ENCODE results near the gene MYO18B. TPM values are rescaled to one million over a fixed set of nuclear protein-coding genes. Genes with fewer than 3 reads are reported as not detected.

Gene MYO18B
- total and polyA plus RNA-seq, 2 of the 8 experiments (the other 6 are each of a cell fraction or from before 2014, with no cell fraction given), result 0.62 to 0.78 TPM

DNA sequence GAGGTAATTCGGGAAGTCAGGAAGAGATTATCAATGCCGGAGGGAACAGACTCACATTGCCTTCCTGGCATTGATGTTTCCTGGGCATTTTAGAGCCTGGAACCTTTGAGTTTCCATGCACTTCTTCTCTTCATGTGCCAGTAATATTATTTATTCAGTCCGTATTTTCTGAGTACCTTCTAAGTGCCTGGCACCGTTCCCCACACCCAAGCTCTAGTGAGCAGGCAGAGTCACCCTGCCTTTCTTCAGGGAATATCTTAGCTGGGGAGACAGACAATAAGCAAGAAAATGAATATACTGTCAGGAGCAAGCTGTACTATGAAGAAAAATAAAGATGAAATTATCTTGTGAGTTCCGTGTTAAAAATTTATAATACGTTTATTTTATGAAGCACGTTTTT lies 291.1 kb downstream of the MYO18B start:
- no peaks in the 10 kb centered on the region for H4K20me1 ChIP-seq (replicated peaks in 1 of 2; ENCODE audit: control insufficient read depth in 1 of 2, insufficient read depth in 2 of 2, low read length in 2 of 2)
- TF ChIP-seq TAF1 (IDR thresholded peaks at IDR 0.05; ENCODE audit: low read depth, low read length), result no peak
- TF ChIP-seq SP1 (IDR thresholded peaks at IDR 0.05; ENCODE audit: low read depth, low read length), result no peak

More for the DNA sequence above, 291.1 kb downstream of the MYO18B start:
- Histone ChIP-seq H2AK5ac (ENCODE audit: low read depth, low read length) (no peak overlapping the region), H2BK20ac (ENCODE audit: low read length) (no peak overlapping the region), H2BK120ac (replicated peaks; ENCODE audit: low read depth, low read length) (no peak overlapping the region), H3K36me3 (ENCODE audit: control insufficient read depth in 2 of 4, insufficient read depth in 4 of 4, low read length in 3 of 4) (no peaks in the 10 kb centered on the region; a peak in 1 of 8 replicates), H3K23ac (ENCODE audit: insufficient read length) (no peak overlapping the region), H3K79me2 (ENCODE audit: control insufficient read depth in 1 of 2, insufficient read depth in 2 of 2, low read length in 2 of 2) (no peaks in the 10 kb centered on the region), H2BK15ac (ENCODE audit: low read length) (no peak overlapping the region), H2BK5ac (ENCODE audit: low read depth, low read length) (no peak overlapping the region), H3K4me1 (replicated peaks in 1 of 4; ENCODE audit: control insufficient read depth in 3 of 4, insufficient read depth in 4 of 4, low read length in 3 of 4) (peaks cover 0 to 2% (median 0%) of the 10 kb centered on the region in 4 experiments; a peak in 1 of 7 replicates), H3K9ac (replicated peaks in 1 of 4; ENCODE audit: extremely low read depth in 1 of 4, low read depth in 3 of 4, low read length in 3 of 4) (no peak overlapping the region), H4K91ac (replicated peaks; ENCODE audit: insufficient read length, low read length) (no peak overlapping the region), H3K4me2 (ENCODE audit: insufficient read depth in 1 of 2, low read depth in 2 of 2, low read length in 2 of 2) (no peak overlapping the region), H3K4ac (replicated peaks; ENCODE audit: insufficient read length, low read depth, low read length) (no peak overlapping the region), H3K23me2 (ENCODE audit: low read depth, low read length) (no peaks in the 10 kb centered on the region), H3K18ac (ENCODE audit: extremely low read depth, low read length) (no peak overlapping the region), H3K27me3 (replicated peaks in 1 of 4; ENCODE audit: control insufficient read depth in 3 of 4, extremely low read depth in 1 of 4, insufficient read depth in 3 of 4, low read length in 3 of 4) (no peaks in the 10 kb centered on the region), H3K79me1 (ENCODE audit: low read depth, low read length) (no peaks in the 10 kb centered on the region), H3K27ac (ENCODE audit: low read depth, low read length) (no peak overlapping the region), H3K56ac (replicated peaks; ENCODE audit: insufficient read length, low read depth, low read length) (no peak overlapping the region), H4K8ac (ENCODE audit: extremely low read depth, insufficient read depth, low read length) (no peak overlapping the region), H3K14ac (ENCODE audit: insufficient read length) (no peak overlapping the region), H3K9me3 (ENCODE audit: insufficient read depth in 2 of 2, low read depth in 1 of 2, low read length in 1 of 2) (peaks cover 11 to 14% of the 10 kb centered on the region in 2 experiments), H2BK12ac (ENCODE audit: low read depth, low read length) (no peak overlapping the region), H4K5ac (ENCODE audit: insufficient read length, low read depth, low read length) (no peak overlapping the region), H3K4me3 (ENCODE audit: extremely low read depth in 1 of 4, insufficient read depth in 2 of 4, low read depth in 3 of 4, low read length in 4 of 4) (no peak overlapping the region), H2AFZ (ENCODE audit: low read length) (no peak overlapping the region)
- ChIA-PET CTCF (ENCODE audit: partially characterized antibody) (interaction anchor here (1.7 kb wide), 1 partner anchor 9 kb away, joined by 6 read pairs; no protein-coding TSS in a partner anchor), POLR2A (ENCODE audit: partially characterized antibody) (no interaction called here)
- FAIRE-seq, result no peak
- 88 to 100% methylated on average over 3 to 7 of the region's 7 CpGs for WGBS, 2 experiments (ENCODE audit: extremely low coverage in 1 of 2, insufficient coverage in 1 of 2, insufficient read length in 1 of 2, insufficient replicate concordance in 2 of 2, low coverage in 1 of 2, low lambda C conversion rate in 2 of 2, missing lambda C conversion rate in 1 of 2)
- DNase-seq (ENCODE audit: low read depth in 1 of 2, low spot score in 2 of 2), result no peak
